Measurements from ENCODE around the gene STK10.

The STK10 gene

DNA sequence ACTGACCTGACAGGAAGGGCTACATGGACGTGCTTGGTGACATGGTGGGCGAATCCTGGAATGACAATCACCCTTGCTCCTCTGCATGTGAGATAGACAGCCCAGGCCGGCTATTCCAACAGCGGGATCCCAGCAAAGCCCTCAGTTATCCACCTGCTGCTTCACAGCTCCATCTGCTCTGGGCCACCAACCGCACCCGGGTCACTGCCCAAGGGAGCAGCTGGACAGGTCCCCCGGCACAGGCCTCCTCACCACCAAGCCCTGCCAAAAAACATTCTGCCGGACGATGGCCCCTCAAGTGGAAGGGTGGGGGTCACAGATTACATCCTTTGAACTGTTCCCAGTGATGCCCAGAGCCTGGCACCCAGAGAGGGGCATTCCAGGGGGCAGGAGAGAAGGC is 39.6 kb downstream of the STK10 start:
- TF ChIP-seq TAF1 (IDR thresholded peaks at IDR 0.05; ENCODE audit: low read depth), result no peak
- no peak for TF ChIP-seq CREB1 (IDR thresholded peaks at IDR 0.05; ENCODE audit: low read depth)
- no peak for TF ChIP-seq NFIC (IDR thresholded peaks at IDR 0.05)
- TF ChIP-seq RAD21 (IDR thresholded peaks at IDR 0.05; ENCODE audit: low read depth), result no peak
- no peak for TF ChIP-seq ZBTB7A (IDR thresholded peaks at IDR 0.05; ENCODE audit: low read depth)
- TF ChIP-seq, protein P1, sequence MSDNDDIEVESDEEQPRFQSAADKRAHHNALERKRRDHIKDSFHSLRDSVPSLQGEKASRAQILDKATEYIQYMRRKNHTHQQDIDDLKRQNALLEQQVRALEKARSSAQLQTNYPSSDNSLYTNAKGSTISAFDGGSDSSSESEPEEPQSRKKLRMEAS (IDR thresholded peaks at IDR 0.05), result no peak
- no peak for TF ChIP-seq FOXM1 (IDR thresholded peaks at IDR 0.05; ENCODE audit: borderline replicate concordance, low read depth)
- TF ChIP-seq, protein P2, sequence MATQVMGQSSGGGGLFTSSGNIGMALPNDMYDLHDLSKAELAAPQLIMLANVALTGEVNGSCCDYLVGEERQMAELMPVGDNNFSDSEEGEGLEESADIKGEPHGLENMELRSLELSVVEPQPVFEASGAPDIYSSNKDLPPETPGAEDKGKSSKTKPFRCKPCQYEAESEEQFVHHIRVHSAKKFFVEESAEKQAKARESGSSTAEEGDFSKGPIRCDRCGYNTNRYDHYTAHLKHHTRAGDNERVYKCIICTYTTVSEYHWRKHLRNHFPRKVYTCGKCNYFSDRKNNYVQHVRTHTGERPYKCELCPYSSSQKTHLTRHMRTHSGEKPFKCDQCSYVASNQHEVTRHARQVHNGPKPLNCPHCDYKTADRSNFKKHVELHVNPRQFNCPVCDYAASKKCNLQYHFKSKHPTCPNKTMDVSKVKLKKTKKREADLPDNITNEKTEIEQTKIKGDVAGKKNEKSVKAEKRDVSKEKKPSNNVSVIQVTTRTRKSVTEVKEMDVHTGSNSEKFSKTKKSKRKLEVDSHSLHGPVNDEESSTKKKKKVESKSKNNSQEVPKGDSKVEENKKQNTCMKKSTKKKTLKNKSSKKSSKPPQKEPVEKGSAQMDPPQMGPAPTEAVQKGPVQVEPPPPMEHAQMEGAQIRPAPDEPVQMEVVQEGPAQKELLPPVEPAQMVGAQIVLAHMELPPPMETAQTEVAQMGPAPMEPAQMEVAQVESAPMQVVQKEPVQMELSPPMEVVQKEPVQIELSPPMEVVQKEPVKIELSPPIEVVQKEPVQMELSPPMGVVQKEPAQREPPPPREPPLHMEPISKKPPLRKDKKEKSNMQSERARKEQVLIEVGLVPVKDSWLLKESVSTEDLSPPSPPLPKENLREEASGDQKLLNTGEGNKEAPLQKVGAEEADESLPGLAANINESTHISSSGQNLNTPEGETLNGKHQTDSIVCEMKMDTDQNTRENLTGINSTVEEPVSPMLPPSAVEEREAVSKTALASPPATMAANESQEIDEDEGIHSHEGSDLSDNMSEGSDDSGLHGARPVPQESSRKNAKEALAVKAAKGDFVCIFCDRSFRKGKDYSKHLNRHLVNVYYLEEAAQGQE (IDR thresholded peaks at IDR 0.05; ENCODE audit: low read depth), result no peak
- TF ChIP-seq YY1 (IDR thresholded peaks at IDR 0.05; ENCODE audit: low read depth), result no peak
- TF ChIP-seq TEAD4 (IDR thresholded peaks at IDR 0.05), result no peak
- no peak for TF ChIP-seq EGR1 (IDR thresholded peaks at IDR 0.05)
- TF ChIP-seq TCF12 (IDR thresholded peaks at IDR 0.05; ENCODE audit: low read depth), result no peak
- TF ChIP-seq CEBPB (IDR thresholded peaks at IDR 0.05), result no peak
- TF ChIP-seq, protein P3, sequence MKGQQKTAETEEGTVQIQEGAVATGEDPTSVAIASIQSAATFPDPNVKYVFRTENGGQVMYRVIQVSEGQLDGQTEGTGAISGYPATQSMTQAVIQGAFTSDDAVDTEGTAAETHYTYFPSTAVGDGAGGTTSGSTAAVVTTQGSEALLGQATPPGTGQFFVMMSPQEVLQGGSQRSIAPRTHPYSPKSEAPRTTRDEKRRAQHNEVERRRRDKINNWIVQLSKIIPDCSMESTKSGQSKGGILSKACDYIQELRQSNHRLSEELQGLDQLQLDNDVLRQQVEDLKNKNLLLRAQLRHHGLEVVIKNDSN (IDR thresholded peaks at IDR 0.05), result no peak
- TF ChIP-seq EP300 (IDR thresholded peaks at IDR 0.05; ENCODE audit: borderline replicate concordance), result no peak

DNA sequence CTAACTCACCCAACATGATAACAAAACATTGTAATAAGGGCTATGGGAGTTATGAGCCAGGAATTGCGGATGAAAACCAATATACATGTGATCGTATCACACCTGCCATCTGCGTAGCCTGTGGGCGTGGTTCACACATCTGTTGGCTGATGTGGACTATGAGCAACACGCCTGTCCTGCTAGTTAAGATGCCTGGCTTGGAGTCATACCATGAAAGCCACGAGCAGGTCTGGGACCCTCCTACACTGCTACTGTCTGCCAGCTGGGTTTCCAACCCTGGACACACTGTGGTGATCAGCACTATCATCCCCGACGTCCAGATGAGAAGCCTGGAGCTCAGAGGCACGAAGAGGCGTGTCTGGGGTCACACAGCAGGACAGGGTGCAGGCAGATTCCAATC is 40.2 kb downstream of the STK10 start:
- TF ChIP-seq TEAD4 (IDR thresholded peaks at IDR 0.05) (no peak), EP300 (IDR thresholded peaks at IDR 0.05; ENCODE audit: borderline replicate concordance) (no peak), YY1 (IDR thresholded peaks at IDR 0.05; ENCODE audit: low read depth) (no peak), TCF12 (IDR thresholded peaks at IDR 0.05; ENCODE audit: low read depth) (no peak), FOXM1 (IDR thresholded peaks at IDR 0.05; ENCODE audit: borderline replicate concordance, low read depth) (no peak), NFIC (IDR thresholded peaks at IDR 0.05) (no peak), RAD21 (IDR thresholded peaks at IDR 0.05; ENCODE audit: low read depth) (no peak)
- TF ChIP-seq, protein P2 (IDR thresholded peaks at IDR 0.05; ENCODE audit: low read depth), result no peak
- TF ChIP-seq, protein P1 (IDR thresholded peaks at IDR 0.05), result no peak
- TF ChIP-seq, protein P3 (IDR thresholded peaks at IDR 0.05), result no peak

DNA sequence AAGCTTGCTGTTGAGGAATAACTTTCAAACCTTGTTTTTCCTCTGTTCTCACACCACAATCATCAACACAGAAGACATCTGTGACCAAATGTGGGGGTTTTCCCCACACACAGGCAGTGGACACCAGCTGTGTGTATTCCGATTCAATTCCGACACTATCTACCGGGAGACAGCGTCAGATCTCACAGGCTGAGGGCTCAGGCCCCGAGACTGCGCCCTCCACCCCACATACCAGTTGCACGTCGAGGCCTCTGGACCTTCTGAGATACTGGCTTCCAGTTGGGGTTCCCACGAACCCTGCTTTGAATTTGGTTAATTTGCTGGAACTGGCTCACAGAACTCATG is 41.3 kb downstream of the STK10 start:
- TF ChIP-seq CEBPB (IDR thresholded peaks at IDR 0.05) (no peak), EP300 (IDR thresholded peaks at IDR 0.05; ENCODE audit: borderline replicate concordance) (no peak), FOXM1 (IDR thresholded peaks at IDR 0.05; ENCODE audit: borderline replicate concordance, low read depth) (no peak), TEAD4 (IDR thresholded peaks at IDR 0.05) (no peak), EGR1 (IDR thresholded peaks at IDR 0.05) (no peak), TAF1 (IDR thresholded peaks at IDR 0.05; ENCODE audit: low read depth) (no peak), YY1 (IDR thresholded peaks at IDR 0.05; ENCODE audit: low read depth) (no peak), RAD21 (IDR thresholded peaks at IDR 0.05; ENCODE audit: low read depth) (no peak), NFIC (IDR thresholded peaks at IDR 0.05) (no peak), TCF12 (IDR thresholded peaks at IDR 0.05; ENCODE audit: low read depth) (no peak), ZBTB7A (IDR thresholded peaks at IDR 0.05; ENCODE audit: low read depth) (no peak), CREB1 (IDR thresholded peaks at IDR 0.05; ENCODE audit: low read depth) (no peak)
- TF ChIP-seq, protein P1 (IDR thresholded peaks at IDR 0.05), result no peak
- TF ChIP-seq, protein P3 (IDR thresholded peaks at IDR 0.05), result no peak
- TF ChIP-seq, protein P2 (IDR thresholded peaks at IDR 0.05; ENCODE audit: low read depth), result no peak

Measured in Ishikawa (cell line).